Activated B cell treated with CpG ODN at 0.5 μM for 24 hours (primary cell): Measurements from ENCODE around the gene EEF1AKMT2. TPM values are rescaled to one million over a fixed set of nuclear protein-coding genes. Genes with fewer than 3 reads are reported as not detected.
A peak's percentile ranks its signal among the peaks of the same experiment; 100 is the strongest.

ENCODE experiments used
- ATAC-seq: fragments of 200-7000 bp; cut with Tn5 transposase; one replicate; pipeline ENCODE4 v1.10.0; 2021; ENCODE audit warnings: low read depth, mild to moderate bottlenecking, moderate library complexity
- CTCF ChIA-PET: fragments of 350-600 bp; sonication (Branson Sonifier 250); formaldehyde crosslinking; loops from one replicate; lab custom pipeline; 2021; ENCODE audit warnings: antibody characterized with exemption; lab: Charles Lee
- POLR2A ChIA-PET: fragments of 350-600 bp; sonication (Branson Sonifier 250); formaldehyde crosslinking; loops from one replicate; lab custom pipeline; 2021; ENCODE audit warnings: antibody characterized with exemption; lab: Charles Lee
- DNase-seq: peaks from one replicate; pipeline ENCODE4 v3.0.0; 2022
- H3K27ac Mint-ChIP-seq: one replicate; pipeline ENCODE4 v1.8.0; 2020; ENCODE audit warnings: mixed read lengths
- H3K27me3 Mint-ChIP-seq: one replicate; pipeline ENCODE4 v1.8.0; 2021; ENCODE audit warnings: mixed read lengths
- H3K36me3 Mint-ChIP-seq: one replicate; pipeline ENCODE4 v1.8.0; 2021; ENCODE audit warnings: low read depth, mixed read lengths
- H3K4me1 Mint-ChIP-seq: one replicate; pipeline ENCODE4 v1.8.0; 2021; ENCODE audit warnings: mixed read lengths
- H3K4me3 Mint-ChIP-seq: one replicate; pipeline ENCODE4 v1.8.0; 2020; ENCODE audit warnings: mild to moderate bottlenecking, mixed read lengths
- H3K9me3 Mint-ChIP-seq: one replicate; pipeline ENCODE4 v1.8.0; 2020; ENCODE audit warnings: mixed read lengths
- CTCF ChIP-seq: fragments of 200-600 bp; IDR thresholded peaks from one replicate; pipeline ENCODE4 v1.8.0; 2022; ENCODE audit warnings: antibody characterized with exemption, mild to moderate bottlenecking
- intact Hi-C: fragments of 100-400 bp; cut with micrococcal nuclease; formaldehyde crosslinking; loops from one replicate; pipeline ENCODE4 v1.15.1; 2024
- total RNA-seq: library from RNA; stranded (reverse); gene quantifications from 2 replicates; pipeline ENCODE4 v1.2.3, GENCODE V29; 2022

Gene EEF1AKMT2
- 16.5 and 17.0 TPM in 2 replicates for total RNA-seq

- H3K27me3 Mint-ChIP-seq, result no peaks in the 10 kb centered on the region
- CTCF ChIA-PET, result interaction anchor here (0.6 kb wide), 1 partner anchor 10 kb away, joined by 3 read pairs; the partner anchor contains the start of gene ABRAXAS2
- DNase-seq (peak; percentile 85), ATAC-seq (peak; percentile 95)
- intact Hi-C loops, result loop anchor here (1.0 to 10.0 kb wide), 5 partner anchors 10 to 1787 kb away; partner anchors contain the start of genes ABRAXAS2, ACADSB, FAM53B and IKZF5
- TF ChIP-seq CTCF, result no peak
- H3K4me3 Mint-ChIP-seq, result peak within 1 kb of the TSS; percentile 96
- POLR2A ChIA-PET, result interaction anchor here (0.5 to 5.1 kb wide), 12 partner anchors 9 to 262 kb away, joined by 3 to 51 read pairs (median 4); partner anchors contain the start of gene ABRAXAS2
- H3K9me3 Mint-ChIP-seq, result no peaks in the 10 kb centered on the region
- peaks cover 25% of the 10 kb centered on the region for H3K4me1 Mint-ChIP-seq
- peaks cover 25% of the 10 kb centered on the region for H3K36me3 Mint-ChIP-seq
- peak within 1 kb of the TSS; percentile 91 for H3K27ac Mint-ChIP-seq
Measured at GRCh38 chr10:124791547-124792348, at the start of gene EEF1AKMT2. TSS of gene EEF1AKMT2 (minus strand) at chr10:124791887. CDS start at chr10:124791833, 54 bp downstream.

- ChIA-PET CTCF (no interaction called here), POLR2A (no interaction called here)
- intact Hi-C loops, result loop anchor here (10.0 kb wide), 1 partner anchor 843 kb away; no protein-coding TSS in a partner anchor
- H3K4me3 Mint-ChIP-seq, result no peak overlapping the region
- DNase-seq (no peak), ATAC-seq (no peak)
- H3K36me3 Mint-ChIP-seq, result peaks cover 50% of the 10 kb centered on the region
- no peaks in the 10 kb centered on the region for H3K27me3 Mint-ChIP-seq
- TF ChIP-seq CTCF, result no peak
- no peaks in the 10 kb centered on the region for H3K9me3 Mint-ChIP-seq
- H3K27ac Mint-ChIP-seq, result no peak overlapping the region
- no peaks in the 10 kb centered on the region for H3K4me1 Mint-ChIP-seq
Measured at GRCh38 chr10:124837687-124838086, 46.0 kb upstream of the EEF1AKMT2 start.

- Mint-ChIP-seq H3K4me3 (no peak overlapping the region), H3K27me3 (no peaks in the 10 kb centered on the region), H3K4me1 (no peaks in the 10 kb centered on the region), H3K36me3 (peaks cover 80% of the 10 kb centered on the region), H3K27ac (no peak overlapping the region), H3K9me3 (no peaks in the 10 kb centered on the region)
- no peak for TF ChIP-seq CTCF
- CTCF ChIA-PET, result no interaction called here
- intact Hi-C loops, result loop anchor here (10.0 kb wide), 1 partner anchor 836 kb away; no protein-coding TSS in a partner anchor
- no peak for DNase-seq
- POLR2A ChIA-PET, result no interaction called here
- ATAC-seq, result no peak
Measured at GRCh38 chr10:124831116-124831515, 39.4 kb upstream of the EEF1AKMT2 start.

GRCh38 chr10:124830445-124830844 is 38.8 kb upstream of the EEF1AKMT2 start:
- intact Hi-C loops, result loop anchor here (10.0 kb wide), 1 partner anchor 836 kb away; no protein-coding TSS in a partner anchor
- peaks cover 76% of the 10 kb centered on the region for H3K36me3 Mint-ChIP-seq
- H3K4me1 Mint-ChIP-seq, result no peaks in the 10 kb centered on the region
- ATAC-seq (no peak), DNase-seq (no peak)
- ChIA-PET POLR2A (no interaction called here), CTCF (interaction anchor here (1.2 kb wide), 1 partner anchor 300 kb away, joined by 4 read pairs; no protein-coding TSS in a partner anchor)
- no peak for TF ChIP-seq CTCF
- H3K4me3 Mint-ChIP-seq, result no peak overlapping the region
- H3K27ac Mint-ChIP-seq, result no peak overlapping the region
- no peaks in the 10 kb centered on the region for H3K9me3 Mint-ChIP-seq
- H3K27me3 Mint-ChIP-seq, result no peaks in the 10 kb centered on the region
